ENCODE measurements around the gene DPY19L3. TPM values are rescaled to one million over a fixed set of nuclear protein-coding genes. Genes with fewer than 3 reads are reported as not detected.

The DPY19L3 gene
- total and polyA plus RNA-seq, 2 experiments from 2014 or later, result 12.9 to 51.4 TPM

DNA sequence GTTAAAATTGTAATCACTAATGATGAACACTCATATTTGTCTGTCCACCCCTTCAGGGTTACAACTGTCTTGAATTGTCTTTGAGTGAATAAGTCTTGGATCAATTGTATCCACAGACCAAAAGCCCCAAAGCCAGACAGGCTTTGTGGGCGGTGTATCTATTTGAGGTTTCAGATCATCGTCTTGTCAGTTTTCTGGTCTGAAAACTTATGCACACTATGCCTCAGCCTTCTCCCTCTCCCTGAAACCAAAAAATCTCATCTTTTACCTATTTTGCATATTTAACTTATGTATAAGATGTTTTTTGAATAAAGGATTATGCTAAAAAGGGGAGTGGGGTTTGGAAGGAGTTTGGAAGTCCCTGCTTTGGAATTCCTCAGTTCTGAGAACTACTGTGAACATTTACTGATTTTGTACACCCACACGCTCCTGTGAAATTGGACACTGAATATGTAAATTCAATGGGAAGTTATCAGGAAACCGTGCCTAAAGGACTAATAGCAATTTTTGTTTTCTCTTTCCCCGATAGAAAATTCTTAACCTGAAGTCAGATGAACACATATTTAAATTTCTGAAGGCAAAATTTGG is 52.1 kb downstream of the DPY19L3 start:
- DNase-seq (ENCODE audit: low spot score), result no peak
- H3K27me3 ChIP-seq, result no peaks in the 10 kb centered on the region
- 94% methylated on average over 5 of the region's 5 CpGs for WGBS (ENCODE audit: low lambda C conversion rate, missing lambda C conversion rate)
- no peaks in the 10 kb centered on the region for H3K36me3 ChIP-seq (replicated peaks; ENCODE audit: insufficient read depth, low read depth)
- H3K9me2 ChIP-seq (replicated peaks; ENCODE audit: insufficient read depth), result no peaks in the 10 kb centered on the region
- H3K4me3 ChIP-seq, result no peak overlapping the region
- no peak overlapping the region for H3K4me2 ChIP-seq
- H2AFZ ChIP-seq, result no peak overlapping the region
- TF ChIP-seq EZH2 (IDR thresholded peaks at IDR 0.05; ENCODE audit: borderline replicate concordance), result no peak
- H3K4me1 ChIP-seq (ENCODE audit: insufficient read depth), result peaks cover 6% of the 10 kb centered on the region
- H3K79me2 ChIP-seq, result no peaks in the 10 kb centered on the region
- H3K9me3 ChIP-seq (ENCODE audit: low read depth), result no peaks in the 10 kb centered on the region
- H4K20me1 ChIP-seq (ENCODE audit: insufficient read depth, poor library complexity, severe bottlenecking), result no peaks in the 10 kb centered on the region
- no peak overlapping the region for H3K27ac ChIP-seq

DNA sequence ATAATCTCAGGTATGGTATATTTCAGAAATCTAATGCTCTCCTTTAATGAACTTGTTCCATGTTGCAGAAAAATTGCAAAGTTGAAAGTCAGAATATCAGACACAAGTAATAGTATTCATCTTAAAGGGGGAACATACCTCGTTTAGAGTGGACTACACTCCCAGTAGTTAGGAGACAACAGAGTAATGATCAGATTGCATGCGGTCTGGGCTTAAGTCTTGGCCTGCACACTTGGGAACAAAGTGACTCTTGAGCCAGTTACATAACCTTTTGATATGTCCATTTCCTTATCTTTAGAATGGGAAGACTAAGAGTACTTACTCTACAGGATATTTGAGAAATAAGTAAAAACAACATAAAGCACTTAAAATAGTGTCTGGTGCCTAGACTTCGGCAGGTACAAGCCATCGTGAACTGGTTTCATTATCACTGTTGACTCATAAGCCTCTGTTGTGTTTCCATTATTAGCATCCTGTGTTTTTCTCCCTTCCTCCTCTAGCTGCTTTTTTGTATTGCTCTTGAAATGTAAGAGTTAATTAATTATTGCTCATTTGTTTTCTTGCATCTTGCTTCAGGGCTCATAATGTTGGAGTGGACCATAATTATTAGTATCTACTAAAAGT is 53.0 kb downstream of the DPY19L3 start:
- TF ChIP-seq EZH2phosphoT487 (IDR thresholded peaks at IDR 0.05; ENCODE audit: low read depth, severe bottlenecking, unreplicated experiment), result no peak
- no peak for TF ChIP-seq EZH2 (IDR thresholded peaks at IDR 0.05; ENCODE audit: borderline replicate concordance)
- TF ChIP-seq, protein P1, sequence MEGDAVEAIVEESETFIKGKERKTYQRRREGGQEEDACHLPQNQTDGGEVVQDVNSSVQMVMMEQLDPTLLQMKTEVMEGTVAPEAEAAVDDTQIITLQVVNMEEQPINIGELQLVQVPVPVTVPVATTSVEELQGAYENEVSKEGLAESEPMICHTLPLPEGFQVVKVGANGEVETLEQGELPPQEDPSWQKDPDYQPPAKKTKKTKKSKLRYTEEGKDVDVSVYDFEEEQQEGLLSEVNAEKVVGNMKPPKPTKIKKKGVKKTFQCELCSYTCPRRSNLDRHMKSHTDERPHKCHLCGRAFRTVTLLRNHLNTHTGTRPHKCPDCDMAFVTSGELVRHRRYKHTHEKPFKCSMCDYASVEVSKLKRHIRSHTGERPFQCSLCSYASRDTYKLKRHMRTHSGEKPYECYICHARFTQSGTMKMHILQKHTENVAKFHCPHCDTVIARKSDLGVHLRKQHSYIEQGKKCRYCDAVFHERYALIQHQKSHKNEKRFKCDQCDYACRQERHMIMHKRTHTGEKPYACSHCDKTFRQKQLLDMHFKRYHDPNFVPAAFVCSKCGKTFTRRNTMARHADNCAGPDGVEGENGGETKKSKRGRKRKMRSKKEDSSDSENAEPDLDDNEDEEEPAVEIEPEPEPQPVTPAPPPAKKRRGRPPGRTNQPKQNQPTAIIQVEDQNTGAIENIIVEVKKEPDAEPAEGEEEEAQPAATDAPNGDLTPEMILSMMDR (IDR thresholded peaks at IDR 0.05; ENCODE audit: poor library complexity), result no peak
- Histone ChIP-seq H3K27ac (peak overlapping the region; percentile 1), H3K4me2 (no peak overlapping the region), H3K4me3 (no peak overlapping the region), H3K9me3 (ENCODE audit: low read depth) (no peaks in the 10 kb centered on the region), H4K20me1 (ENCODE audit: insufficient read depth, poor library complexity, severe bottlenecking) (no peaks in the 10 kb centered on the region), H3K36me3 (replicated peaks; ENCODE audit: insufficient read depth, low read depth) (no peaks in the 10 kb centered on the region), H3K9me2 (replicated peaks; ENCODE audit: insufficient read depth) (no peaks in the 10 kb centered on the region), H2AFZ (no peak overlapping the region), H3K27me3 (no peaks in the 10 kb centered on the region), H3K79me2 (no peaks in the 10 kb centered on the region), H3K4me1 (ENCODE audit: insufficient read depth) (peaks cover 6% of the 10 kb centered on the region)
- DNase-seq (ENCODE audit: low spot score), result no peak
- WGBS (ENCODE audit: low lambda C conversion rate, missing lambda C conversion rate), result 88% methylated on average over 4 of the region's 4 CpGs

DNA sequence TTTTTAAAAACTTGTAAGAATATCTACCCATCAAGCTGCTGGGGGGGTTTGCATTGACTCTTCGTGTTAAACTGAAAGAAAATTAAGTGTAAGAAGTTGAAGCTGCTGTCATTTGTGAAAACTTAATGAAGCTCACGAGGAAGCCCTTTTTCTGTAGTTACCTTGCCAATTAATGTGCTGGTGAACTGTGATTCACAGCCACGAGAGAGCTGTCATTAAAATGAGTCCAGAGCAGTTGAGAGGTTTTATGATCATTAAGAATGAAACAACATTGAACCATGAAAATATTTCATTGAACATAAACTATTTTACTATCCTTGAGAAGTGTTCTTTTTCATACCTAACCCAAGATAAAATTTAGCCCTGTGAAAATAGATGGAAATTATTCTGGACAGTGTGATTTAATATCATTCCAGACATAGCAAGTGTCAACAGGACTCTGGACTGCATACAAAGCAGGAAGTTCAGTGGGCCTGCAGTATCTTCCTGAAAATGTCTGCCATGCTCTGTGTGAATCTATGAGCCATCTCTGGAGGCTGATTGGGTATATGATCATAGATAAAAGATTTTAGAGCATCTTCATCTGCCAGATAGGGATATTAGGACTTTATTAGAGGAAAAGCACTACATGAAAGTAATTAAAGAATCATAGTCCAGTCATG is 53.8 kb downstream of the DPY19L3 start:
- no peak overlapping the region for H3K4me3 ChIP-seq
- H3K9me3 ChIP-seq (ENCODE audit: low read depth), result no peaks in the 10 kb centered on the region
- no peaks in the 10 kb centered on the region for H3K27me3 ChIP-seq
- no peak for DNase-seq (ENCODE audit: low spot score)
- H3K4me1 ChIP-seq (ENCODE audit: insufficient read depth), result peaks cover 6% of the 10 kb centered on the region
- no peaks in the 10 kb centered on the region for H3K36me3 ChIP-seq (replicated peaks; ENCODE audit: insufficient read depth, low read depth)
- H3K27ac ChIP-seq, result peak overlapping the region; percentile 1
- H3K4me2 ChIP-seq, result no peak overlapping the region
- no peaks in the 10 kb centered on the region for H3K9me2 ChIP-seq (replicated peaks; ENCODE audit: insufficient read depth)
- WGBS (ENCODE audit: low lambda C conversion rate, missing lambda C conversion rate), result 88% methylated on average over 3 of the region's 3 CpGs
- H3K79me2 ChIP-seq, result no peaks in the 10 kb centered on the region
- H2AFZ ChIP-seq, result no peak overlapping the region
- no peaks in the 10 kb centered on the region for H4K20me1 ChIP-seq (ENCODE audit: insufficient read depth, poor library complexity, severe bottlenecking)
- TF ChIP-seq, protein P1 (IDR thresholded peaks at IDR 0.05; ENCODE audit: poor library complexity), result no peak
- TF ChIP-seq EZH2 (IDR thresholded peaks at IDR 0.05; ENCODE audit: borderline replicate concordance), result no peak
- TF ChIP-seq EZH2phosphoT487 (IDR thresholded peaks at IDR 0.05; ENCODE audit: low read depth, severe bottlenecking, unreplicated experiment), result no peak

GRCh38 chr19:32460476-32460875 is 54.9 kb downstream of the DPY19L3 start:
- Histone ChIP-seq H3K27ac (no peak overlapping the region), H3K4me1 (ENCODE audit: insufficient read depth) (peaks cover 6% of the 10 kb centered on the region), H3K36me3 (replicated peaks; ENCODE audit: insufficient read depth, low read depth) (no peaks in the 10 kb centered on the region), H4K20me1 (ENCODE audit: insufficient read depth, poor library complexity, severe bottlenecking) (no peaks in the 10 kb centered on the region), H3K9me2 (replicated peaks; ENCODE audit: insufficient read depth) (no peaks in the 10 kb centered on the region), H2AFZ (no peak overlapping the region), H3K4me3 (no peak overlapping the region), H3K9me3 (ENCODE audit: low read depth) (no peaks in the 10 kb centered on the region), H3K27me3 (no peaks in the 10 kb centered on the region), H3K79me2 (no peaks in the 10 kb centered on the region), H3K4me2 (no peak overlapping the region)
- DNase-seq (ENCODE audit: low spot score), result no peak
- 97% methylated on average over 3 of the region's 3 CpGs for WGBS (ENCODE audit: low lambda C conversion rate, missing lambda C conversion rate)
- TF ChIP-seq, protein P1 (IDR thresholded peaks at IDR 0.05; ENCODE audit: poor library complexity), result no peak
- no peak for TF ChIP-seq EZH2 (IDR thresholded peaks at IDR 0.05; ENCODE audit: borderline replicate concordance)
- no peak for TF ChIP-seq EZH2phosphoT487 (IDR thresholded peaks at IDR 0.05; ENCODE audit: low read depth, severe bottlenecking, unreplicated experiment)
